Breast epithelium (tissue), 4 donors: Measurements from ENCODE around the gene CMC1. TPM values are rescaled to one million over a fixed set of nuclear protein-coding genes. Genes with fewer than 3 reads are reported as not detected.
"Not testable (repeated sequence)": the region's sequence is repeated elsewhere in the genome, so short reads cannot be mapped to it uniquely, and the experiment has no call there.

Experiments
- DNase-seq, 2 donors: peaks; one replicate each; pipeline ENCODE4 v3.0.0-alpha.2; 2019; ENCODE audit warnings: low spot score in 2 of 2
- H3K27ac ChIP-seq, 2 donors: fragments of 200-600 bp; sonication (generic) in 1 of 2; one replicate each; pipeline ENCODE4 v1.5.1; 2016 to 2019; ENCODE audit warnings: mild to moderate bottlenecking in 1 of 2
- H3K27me3 ChIP-seq, 2 donors: fragments of 200-600 bp; sonication (generic) in 1 of 2; one replicate each; pipeline versions ENCODE4 v1.5.1 to v1.6.0; 2017 to 2019; ENCODE audit warnings: control low read depth in 1 of 2, mild to moderate bottlenecking in 1 of 2
- H3K36me3 ChIP-seq: fragments of 200-600 bp; one replicate; pipeline ENCODE4 v1.5.1; 2019
- H3K4me1 ChIP-seq, 2 donors: fragments of 200-600 bp; sonication (generic); one replicate each; pipeline ENCODE4 v1.5.1; 2016 to 2019; ENCODE audit warnings: control low read depth in 1 of 2
- H3K4me3 ChIP-seq, 3 donors: fragments of 200-600 bp; sonication (generic); 1 replicate in 2 of 3; 2 replicates in 1 of 3; pipeline ENCODE4 v1.5.1; 2016 to 2019; ENCODE audit warnings: mild to moderate bottlenecking in 3 of 3, moderate library complexity in 2 of 3
- H3K9me3 ChIP-seq, 2 donors: fragments of 200-600 bp; sonication (generic) in 1 of 2; one replicate each; pipeline ENCODE4 v1.5.1; 2016 to 2019; ENCODE audit warnings: control low read depth in 1 of 2
- CTCF ChIP-seq, 3 donors: fragments of 450-650 bp; IDR thresholded peaks; one replicate each; pipeline ENCODE4 v1.5.1; 2016 to 2017; ENCODE audit warnings: antibody characterized with exemption in 3 of 3, mild to moderate bottlenecking in 3 of 3, moderate library complexity in 3 of 3
- POLR2A ChIP-seq: fragments of 450-650 bp; IDR thresholded peaks from one replicate; pipeline ENCODE4 v1.6.1; 2016; ENCODE audit warnings: antibody characterized with exemption, mild to moderate bottlenecking, moderate library complexity
- POLR2AphosphoS5 ChIP-seq, 3 donors: sonication (generic); formaldehyde crosslinking; IDR thresholded peaks; one replicate each; pipeline ENCODE4 v1.6.1; 2017; ENCODE audit warnings: antibody characterized with exemption in 3 of 3
- intact Hi-C: fragments of 100-400 bp; cut with DNase I; formaldehyde crosslinking; loops from one replicate; pipeline ENCODE4 v1.15.1; 2023; ENCODE audit warnings: low total_unique reads
- total RNA-seq, 3 donors: library from RNA; depleted of rRNA; stranded (reverse); fragments of >200 nt; gene quantifications; one replicate each; pipeline ENCODE4 v1.1.0, GENCODE V29; 2016

Gene CMC1
- total RNA-seq = 10 to 100 TPM in 1 of 3 donors, 1 to 10 TPM in 2; 5.3 to 12.7 (median 7.9) TPM

GRCh38 chr3:28241221-28242160 lies at the start of gene CMC1:
Gene CMC1 (plus strand): TSS chr3:28241619. CDS start chr3:28241794, 175 bp downstream.
- Histone ChIP-seq H3K4me3 (peak within 1 kb of the TSS; percentile 89 to 100 (median 90)), H3K36me3 (no peaks in the 10 kb centered on the region), H3K27ac (peak within 1 kb of the TSS; percentile 85), H3K9me3 (no peaks in the 10 kb centered on the region), H3K4me1 (peaks cover 0 to 7% of the 10 kb centered on the region in 2 donors), H3K27me3 (no peaks in the 10 kb centered on the region)
- TF ChIP-seq POLR2A (peak; percentile 61), POLR2AphosphoS5 (IDR thresholded peaks at IDR 0.05) (peak; percentile 79 to 90 (median 86)), CTCF (IDR thresholded peaks at IDR 0.05) (no peak)
- intact Hi-C loops = no loop called here
- DNase-seq = peak; percentile 95 to 97

- no peak overlapping the region for H3K4me3 ChIP-seq
- H3K27me3 ChIP-seq = no peaks in the 10 kb centered on the region
- no peaks in the 10 kb centered on the region for H3K4me1 ChIP-seq
- peaks cover 0 to 3% of the 10 kb centered on the region in 2 donors for H3K9me3 ChIP-seq
- no peak for DNase-seq
- TF ChIP-seq POLR2A (no peak), CTCF (IDR thresholded peaks at IDR 0.05) (no peak), POLR2AphosphoS5 (IDR thresholded peaks at IDR 0.05) (no peak)
- intact Hi-C loops = no loop called here
- H3K27ac ChIP-seq = no peak overlapping the region
- H3K36me3 ChIP-seq = no peaks in the 10 kb centered on the region
Observed at GRCh38 chr3:28198161-28198560, 43.3 kb upstream of the CMC1 start.

- DNase-seq = no peak
- H3K4me3 ChIP-seq = no peak overlapping the region
- H3K9me3 ChIP-seq = peaks cover 0 to 3% of the 10 kb centered on the region in 2 donors
- H3K36me3 ChIP-seq = no peaks in the 10 kb centered on the region
- H3K27me3 ChIP-seq = no peaks in the 10 kb centered on the region
- H3K4me1 ChIP-seq = no peaks in the 10 kb centered on the region
- H3K27ac ChIP-seq = no peak overlapping the region
- TF ChIP-seq POLR2A = no peak
- TF ChIP-seq POLR2AphosphoS5 (IDR thresholded peaks at IDR 0.05) = no peak
- no peak for TF ChIP-seq CTCF (IDR thresholded peaks at IDR 0.05)
- intact Hi-C loops = no loop called here
Observed at GRCh38 chr3:28198974-28199373, 42.4 kb upstream of the CMC1 start.

GRCh38 chr3:28199643-28200042 lies 41.8 kb upstream of the CMC1 start:
- H3K4me3 ChIP-seq, H3K27me3 ChIP-seq, H3K27ac ChIP-seq, intact Hi-C loops, H3K9me3 ChIP-seq, H3K36me3 ChIP-seq, DNase-seq, H3K4me1 ChIP-seq: not testable (repeated sequence)

- DNase-seq, H3K9me3 ChIP-seq, H3K36me3 ChIP-seq, H3K27ac ChIP-seq, intact Hi-C loops, H3K27me3 ChIP-seq, H3K4me1 ChIP-seq: not testable (repeated sequence)
- peak overlapping the region; percentile 8 to 34 (median 15) for H3K4me3 ChIP-seq
Observed at GRCh38 chr3:28200366-28200848, 41.0 kb upstream of the CMC1 start.

GRCh38 chr3:28206479-28206878 lies 34.9 kb upstream of the CMC1 start:
- H3K36me3 ChIP-seq = no peaks in the 10 kb centered on the region

More at GRCh38 chr3:28206479-28206878, 34.9 kb upstream of the CMC1 start:
- intact Hi-C loops = no loop called here
- H3K4me3 ChIP-seq = no peak overlapping the region
- H3K27me3 ChIP-seq = no peaks in the 10 kb centered on the region
- H3K9me3 ChIP-seq = no peaks in the 10 kb centered on the region
- DNase-seq = no peak
- no peak for TF ChIP-seq POLR2A
- TF ChIP-seq POLR2AphosphoS5 (IDR thresholded peaks at IDR 0.05) = no peak
- TF ChIP-seq CTCF (IDR thresholded peaks at IDR 0.05) = no peak
- H3K27ac ChIP-seq = no peak overlapping the region
- no peaks in the 10 kb centered on the region for H3K4me1 ChIP-seq
